ENCODE data around the gene SASH1. TPM values are rescaled to one million over a fixed set of nuclear protein-coding genes. Genes with fewer than 3 reads are reported as not detected.

The SASH1 gene
- total RNA-seq, 1 experiment from 2014 or later, result 33.2 TPM

GRCh38 chr6:148332088-148332487 is 10.6 kb upstream of the SASH1 start:
- no peak overlapping the region for H2BK5ac ChIP-seq (ENCODE audit: insufficient read length, low read length)
- no peak overlapping the region for H3T11ph ChIP-seq (ENCODE audit: low read length)
- H3K23ac ChIP-seq (ENCODE audit: insufficient read length, low read depth, low read length), result no peak overlapping the region
- no peak overlapping the region for H2BK12ac ChIP-seq (ENCODE audit: insufficient read length, low read depth, low read length)
- no peaks in the 10 kb centered on the region for H3K79me2 ChIP-seq (ENCODE audit: insufficient read depth, low read length)
- no CpG with 5 or more reads among the region's 1 CpG for WGBS (ENCODE audit: extremely low coverage, insufficient read length, low lambda C conversion rate)
- Mint-ChIP-seq H3K4me1 (peaks cover 11 to 19% of the 10 kb centered on the region in 2 experiments), H3K27me3 (ENCODE audit: low read depth) (no peaks in the 10 kb centered on the region), H3K9me3 (no peaks in the 10 kb centered on the region), H3K36me3 (ENCODE audit: insufficient read depth in 1 of 3, low read depth in 3 of 3) (no peaks in the 10 kb centered on the region), H3K27ac (peak overlapping the region in 1 of 3 experiments; percentile 82; a peak in 2 of 7 replicates), H3K4me3 (no peak overlapping the region)
- H3K9ac ChIP-seq (ENCODE audit: extremely low read depth, insufficient read length, low read length), result no peak overlapping the region
- H2AK5ac ChIP-seq (ENCODE audit: insufficient read length, low read length), result no peak overlapping the region
- no peak overlapping the region for H2BK20ac ChIP-seq (ENCODE audit: low read depth, low read length, poor library complexity, severe bottlenecking)
- no peaks in the 10 kb centered on the region for H4K20me1 ChIP-seq (ENCODE audit: control insufficient read depth, insufficient read depth, insufficient read length)
- H3K4ac ChIP-seq (ENCODE audit: low read depth, low read length), result no peak overlapping the region
- no peak overlapping the region for H2BK120ac ChIP-seq (ENCODE audit: low read depth, low read length, poor library complexity, severe bottlenecking)
- H2AFZ ChIP-seq (ENCODE audit: low read length), result no peak overlapping the region
- H3K27me3 ChIP-seq (ENCODE audit: insufficient read depth, low read length), result no peaks in the 10 kb centered on the region
- H3K56ac ChIP-seq (ENCODE audit: insufficient read length, low read depth, low read length), result no peak overlapping the region
- no peaks in the 10 kb centered on the region for H3K9me3 ChIP-seq (ENCODE audit: control insufficient read depth, low read depth, low read length)
- H4K5ac ChIP-seq (ENCODE audit: insufficient read length, low read depth, low read length), result no peak overlapping the region
- H3K18ac ChIP-seq (ENCODE audit: insufficient read length, low read depth, low read length), result no peak overlapping the region
- no peaks in the 10 kb centered on the region for H3K4me1 ChIP-seq (ENCODE audit: insufficient read depth, low read length)
- no peak overlapping the region for H4K8ac ChIP-seq (replicated peaks; ENCODE audit: insufficient read length, low read depth, low read length)
- H3K79me1 ChIP-seq (ENCODE audit: insufficient read depth, low read depth, low read length, poor library complexity, severe bottlenecking), result no peaks in the 10 kb centered on the region
- no peak for TF ChIP-seq CTCF (conservative IDR thresholded peaks at IDR 0.05)
- no peak for DNase-seq
- H3K4me2 ChIP-seq (ENCODE audit: insufficient read depth, insufficient read length, low read length), result no peak overlapping the region
- H3K27ac ChIP-seq (ENCODE audit: insufficient read length, low read depth, low read length), result no peak overlapping the region
- no peak overlapping the region for H4K91ac ChIP-seq (ENCODE audit: insufficient read length, low read depth, low read length)
- H2BK15ac ChIP-seq (ENCODE audit: low read depth, low read length), result no peak overlapping the region
- H3K23me2 ChIP-seq (ENCODE audit: insufficient read length, low read depth, low read length, poor library complexity, severe bottlenecking), result no peaks in the 10 kb centered on the region
- no peak overlapping the region for H3K14ac ChIP-seq (ENCODE audit: insufficient read depth, low read length)
